ENCODE results near the gene OTOS.

The OTOS gene

GRCh38 chr2:240112914-240113690 lies 27.4 kb downstream of the OTOS start:
- no peak for DNase-seq (ENCODE audit: low read depth)

- no peak for DNase-seq (ENCODE audit: low read depth)
Measured at GRCh38 chr2:240111253-240111652, 29.2 kb downstream of the OTOS start.

- no peak for DNase-seq (ENCODE audit: low read depth)
Measured at GRCh38 chr2:240109386-240109785, 31.1 kb downstream of the OTOS start.

DNA sequence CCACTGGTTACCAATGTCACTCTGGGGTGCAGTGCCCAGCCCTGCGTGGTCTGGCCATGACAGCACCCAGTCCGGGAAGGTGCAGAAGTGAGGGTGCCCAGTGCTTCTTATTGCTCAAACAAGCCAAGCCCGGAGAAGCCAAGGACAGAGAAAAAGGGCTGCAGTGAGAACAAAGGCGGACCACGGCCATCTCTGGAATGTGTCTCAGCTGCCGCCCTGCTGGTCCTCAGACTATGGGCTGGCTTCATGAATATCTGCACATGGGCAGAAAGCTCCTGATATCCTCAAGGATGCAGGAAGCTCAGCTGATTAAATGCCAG lies 33.0 kb downstream of the OTOS start:
- no peak for DNase-seq (ENCODE audit: low read depth)

DNA sequence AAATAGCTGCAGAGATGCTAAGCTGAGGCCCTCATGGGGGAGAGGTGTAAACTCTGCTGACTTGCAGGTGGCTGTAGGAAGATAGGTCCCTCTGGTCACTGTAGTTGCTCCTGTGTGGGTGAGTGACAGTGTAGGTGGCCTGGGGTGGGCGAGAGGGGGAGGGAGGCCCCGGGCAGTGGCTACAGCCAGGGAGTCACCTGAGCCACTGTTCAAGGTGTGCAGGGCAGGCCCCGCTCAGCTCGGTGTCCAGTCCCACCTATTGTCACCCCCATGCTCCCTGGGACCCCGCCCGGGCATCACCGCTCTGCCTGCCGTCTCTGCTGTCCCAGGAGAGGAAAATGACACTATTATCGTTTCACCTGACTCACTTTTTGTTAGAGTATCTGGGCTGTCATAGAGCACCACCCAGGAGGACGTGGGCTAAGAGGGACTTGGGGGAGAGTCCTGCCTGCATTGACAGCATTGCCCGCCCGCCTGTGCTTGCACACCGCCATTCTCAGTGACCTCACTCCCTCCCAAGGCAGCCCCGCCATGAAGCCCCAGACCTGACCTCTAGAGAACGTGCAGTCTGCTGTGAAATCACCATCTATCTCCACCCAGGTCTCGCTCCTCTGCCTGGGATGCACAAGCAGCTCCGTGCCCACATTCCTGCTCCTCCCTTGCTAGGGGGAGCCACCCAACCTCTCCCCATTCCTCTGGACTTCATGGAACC lies 33.5 kb downstream of the OTOS start:
- no peak for DNase-seq (ENCODE audit: low read depth)

GRCh38 chr2:240105982-240106381 lies 34.5 kb downstream of the OTOS start:
- DNase-seq (ENCODE audit: low read depth), result no peak

- DNase-seq (ENCODE audit: low read depth), result no peak
Measured at GRCh38 chr2:240103136-240103535, 37.3 kb downstream of the OTOS start.

- no peak for DNase-seq (ENCODE audit: low read depth)
Measured at GRCh38 chr2:240098349-240098748, 42.1 kb downstream of the OTOS start.

DNA sequence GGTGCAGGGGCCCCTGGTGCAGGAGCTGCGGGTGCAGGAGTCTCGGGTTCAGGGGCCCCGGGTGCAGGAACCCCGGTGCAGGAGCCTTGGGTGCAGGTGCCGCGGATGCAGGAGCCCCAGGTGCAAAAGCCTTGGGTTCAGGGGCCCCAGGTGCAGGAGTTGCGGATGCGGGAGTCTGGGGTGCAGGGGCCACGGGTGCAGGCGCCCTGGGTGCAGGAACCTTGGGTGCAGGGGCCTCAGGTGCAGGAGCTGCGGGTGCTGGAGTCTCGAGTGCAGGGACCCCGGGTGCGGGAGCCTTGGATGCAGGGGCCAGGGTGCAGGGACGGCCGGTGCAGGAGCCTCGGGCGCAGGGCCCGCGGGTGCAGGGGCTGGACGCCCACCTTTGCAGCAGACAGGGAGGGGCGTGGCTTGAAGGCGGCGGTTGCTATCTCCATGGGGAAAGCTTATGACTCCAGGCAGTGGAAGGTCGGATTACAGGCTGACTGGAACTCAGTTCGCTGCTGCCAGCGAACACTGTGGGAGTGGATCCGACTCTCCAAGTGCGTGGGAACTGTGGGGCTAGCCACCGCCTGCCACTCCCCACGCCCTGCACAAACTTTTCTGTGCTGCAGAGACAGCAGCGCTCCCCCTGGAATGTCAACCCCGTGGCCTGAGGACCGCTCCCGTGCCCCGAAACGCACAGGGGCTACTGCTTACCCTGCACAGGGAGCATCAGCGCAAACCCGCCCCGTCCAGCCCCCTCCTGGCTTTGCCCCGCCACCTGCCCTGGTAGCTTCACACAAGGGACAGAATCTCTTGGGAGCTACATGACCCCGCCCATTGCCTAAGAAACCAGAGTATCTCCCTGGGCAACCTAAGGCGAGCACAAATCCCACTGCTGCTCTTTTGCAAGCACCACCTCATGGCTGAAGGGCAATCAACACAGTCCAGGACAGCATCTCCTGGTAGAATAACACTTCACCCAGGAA lies 44.6 kb downstream of the OTOS start:
- DNase-seq (ENCODE audit: low read depth), result no peak

- DNase-seq (ENCODE audit: low read depth), result no peak
Measured at GRCh38 chr2:240089306-240089705, 51.2 kb downstream of the OTOS start.

All from stimulated activated CD4-positive, alpha-beta T cell treated with anti-CD3 and anti-CD28 coated beads, Interleukin-2, amount 100 ng/mL, for 4 hours (primary cell).